Endothelial cell of umbilical vein (primary cell): ENCODE results near the gene DACT1. TPM values are rescaled to one million over a fixed set of nuclear protein-coding genes. Genes with fewer than 3 reads are reported as not detected.

Experiments
- BruUV-seq: library from RNA; stranded (reverse); fragments of 400-500 nt; replicated peaks from 2 replicates; lab custom pipeline; 2021; lab: Mats Ljungman, UMichigan
- CTCF ChIA-PET: fragments of 300-600, 350-600 bp; sonication (Branson Sonifier 250); formaldehyde crosslinking; loops from one replicate; lab custom pipeline; 2021; ENCODE audit warnings: antibody characterized with exemption, inconsistent platforms; lab: Charles Lee
- POLR2A ChIA-PET: fragments of 300-600, 350-600 bp; sonication (Branson Sonifier 250); formaldehyde crosslinking; loops from one replicate; lab custom pipeline; 2021; ENCODE audit warnings: antibody characterized with exemption, inconsistent platforms; lab: Charles Lee
- DNase-seq: peaks from one replicate; pipeline ENCODE4 v3.0.0-alpha.2; 2011; ENCODE audit warnings: low read depth, low spot score
- FAIRE-seq: peaks from 2 replicates; lab custom pipeline; 2011; peaks lifted over from hg19 to GRCh38; lab: Jason Lieb, UNC
- H2AFZ ChIP-seq: 2 replicates; pipeline ENCODE4 v1.6.0; 2012; ENCODE audit warnings: low read depth, low read length, control low read depth, inconsistent platforms
- H3K27ac ChIP-seq: 2 replicates; pipeline ENCODE4 v1.5.1; 2011; ENCODE audit warnings: low read depth, mild to moderate bottlenecking, control low read depth, low read length, moderate library complexity; ENCODE audit not compliant: insufficient read depth
- H3K27me3 ChIP-seq, 2 experiments: 2 replicates each; pipeline versions ENCODE4 v1.6.0 to v1.6.1; 2011; ENCODE audit warnings: low read length in 2 of 2, mixed read lengths in 1 of 2; ENCODE audit not compliant: control insufficient read depth in 2 of 2, insufficient read depth in 2 of 2
- H3K36me3 ChIP-seq, 2 experiments: 2 replicates in 1 of 2; 3 replicates in 1 of 2; pipeline ENCODE4 v1.5.1; 2011; ENCODE audit warnings: low read length in 2 of 2, mild to moderate bottlenecking in 1 of 2, moderate library complexity in 1 of 2; ENCODE audit not compliant: control insufficient read depth in 2 of 2, insufficient read depth in 2 of 2; ENCODE audit errors: extremely low read depth in 1 of 2
- H3K4me1 ChIP-seq: 3 replicates; pipeline ENCODE4 v1.5.1; 2011; ENCODE audit warnings: mild to moderate bottlenecking, low read length; ENCODE audit not compliant: control insufficient read depth, insufficient read depth; ENCODE audit errors: extremely low read depth
- H3K4me2 ChIP-seq: 2 replicates; pipeline ENCODE4 v1.6.1; 2011; ENCODE audit warnings: low read length, control low read depth, mixed read lengths; ENCODE audit not compliant: insufficient read depth
- H3K4me3 ChIP-seq, 3 experiments: fragments of 200-600 bp in 1 of 3; sonication (generic), shearing (Covaris generic) in 1 of 3; replicated peaks in 1 of 3; 2 replicates each; pipeline ENCODE4 v1.5.1; 2011 to 2016; ENCODE audit warnings: control low read depth in 3 of 3, low read length in 3 of 3, mild to moderate bottlenecking in 2 of 3, inconsistent platforms in 1 of 3, low read depth in 1 of 3, moderate library complexity in 1 of 3; ENCODE audit not compliant: insufficient read depth in 1 of 3
- H3K79me2 ChIP-seq: 2 replicates; pipeline ENCODE4 v1.6.0; 2012; ENCODE audit warnings: low read length, inconsistent platforms; ENCODE audit not compliant: control insufficient read depth, insufficient read depth
- H3K9ac ChIP-seq: replicated peaks from 2 replicates; pipeline ENCODE3; 2011; ENCODE audit warnings: low read length, control low read depth; ENCODE audit not compliant: insufficient read depth; ENCODE audit errors: extremely low read depth
- H3K9me1 ChIP-seq: replicated peaks from 3 replicates; pipeline ENCODE4 v1.6.0; 2011; ENCODE audit warnings: mild to moderate bottlenecking, low read length; ENCODE audit not compliant: control insufficient read depth, insufficient read depth; ENCODE audit errors: extremely low read depth
- H3K9me3 ChIP-seq: replicated peaks from 2 replicates; pipeline ENCODE4 v1.5.1; 2012; ENCODE audit warnings: low read length, inconsistent platforms; ENCODE audit not compliant: control insufficient read depth, insufficient read depth
- H4K20me1 ChIP-seq: replicated peaks from 2 replicates; pipeline ENCODE3; 2011; ENCODE audit warnings: mild to moderate bottlenecking, low read length; ENCODE audit not compliant: control insufficient read depth, insufficient read depth; ENCODE audit errors: extremely low read depth
- EZH2 ChIP-seq: IDR thresholded peaks from 2 replicates; pipeline ENCODE4 v1.6.1; 2012; ENCODE audit warnings: borderline replicate concordance, low read depth, mild to moderate bottlenecking, moderate library complexity, low read length, inconsistent platforms; ENCODE audit not compliant: severe bottlenecking
- FOS ChIP-seq: IDR thresholded peaks from 2 replicates; pipeline ENCODE4 v1.6.1; 2011; ENCODE audit warnings: mild to moderate bottlenecking, low read length, moderate library complexity, borderline replicate concordance; ENCODE audit not compliant: insufficient read depth
- GATA2 ChIP-seq: IDR thresholded peaks from 2 replicates; pipeline ENCODE4 v1.7.0; 2011; ENCODE audit warnings: low read depth, mild to moderate bottlenecking, moderate library complexity, mixed read lengths, low read length; ENCODE audit not compliant: insufficient read length, insufficient read depth
- JUN ChIP-seq: IDR thresholded peaks from 2 replicates; pipeline ENCODE4 v1.6.1; 2011; ENCODE audit warnings: borderline replicate concordance, low read depth; ENCODE audit not compliant: insufficient read length, insufficient read depth
- MYC ChIP-seq: IDR thresholded peaks from one replicate; pipeline ENCODE4 v1.6.1; 2011; ENCODE audit warnings: mild to moderate bottlenecking, low read depth, low read length
- POLR2A ChIP-seq: IDR thresholded peaks from 2 replicates; pipeline ENCODE4 v1.6.1; 2012; ENCODE audit warnings: low read depth, mild to moderate bottlenecking, control low read depth, low read length
- POLR2AphosphoS5 ChIP-seq: IDR thresholded peaks from 2 replicates; pipeline ENCODE4 v1.6.1; 2012; ENCODE audit warnings: low read depth, mild to moderate bottlenecking, control low read depth, low read length, moderate library complexity; ENCODE audit not compliant: insufficient read depth
- dilution Hi-C: fragments of 300-500 bp; cut with MboI; formaldehyde crosslinking; loops from one replicate; pipeline ENCODE4 v1.15.0; 2019; ENCODE audit warnings: low sequenced_read_pairs; ENCODE audit not compliant: extremely low pct_ligation_motif_present
- intact Hi-C: fragments of 100-400 bp; cut with micrococcal nuclease; formaldehyde crosslinking; loops from one replicate; pipeline ENCODE4 v1.10.0; 2022
- polyA plus RNA-seq, 4 experiments: library from polyadenylated mRNA; depleted of rRNA in 3 of 4; stranded (reverse) in 3 of 4; unstranded in 1 of 4; fragments of >200 nt; gene quantifications; 2 replicates each; pipeline versions ENCODE4 v1.2.1 to v1.2.3, GENCODE V29; 2011 to 2012; ENCODE audit warnings: missing spikeins in 1 of 4
- total RNA-seq: library from RNA; stranded (reverse); gene quantifications from 2 replicates; pipeline ENCODE4 v1.2.3, GENCODE V29; 2021
- TF ChIP-seq, protein P1 (sequence below), 2 donors: IDR thresholded peaks; 1 replicate in 1 of 2; 2 replicates in 1 of 2; pipeline ENCODE4 v1.5.1; 2011; ENCODE audit warnings: low read length in 2 of 2, mild to moderate bottlenecking in 2 of 2, moderate library complexity in 2 of 2, control low read depth in 1 of 2, inconsistent platforms in 1 of 2, low read depth in 1 of 2; ENCODE audit not compliant: insufficient read depth in 1 of 2; ENCODE audit errors: extremely low read depth in 1 of 2
- TF ChIP-seq, protein P2 (sequence below): IDR thresholded peaks from 2 replicates; pipeline ENCODE4 v1.6.1; 2011; ENCODE audit not compliant: insufficient read depth, insufficient read length

The DACT1 gene
- total and polyA plus RNA-seq, 2 donors (not counting 3 experiments of a cell fraction or from before 2014, with no cell fraction given), result 0.21 to 0.27 TPM

DNA sequence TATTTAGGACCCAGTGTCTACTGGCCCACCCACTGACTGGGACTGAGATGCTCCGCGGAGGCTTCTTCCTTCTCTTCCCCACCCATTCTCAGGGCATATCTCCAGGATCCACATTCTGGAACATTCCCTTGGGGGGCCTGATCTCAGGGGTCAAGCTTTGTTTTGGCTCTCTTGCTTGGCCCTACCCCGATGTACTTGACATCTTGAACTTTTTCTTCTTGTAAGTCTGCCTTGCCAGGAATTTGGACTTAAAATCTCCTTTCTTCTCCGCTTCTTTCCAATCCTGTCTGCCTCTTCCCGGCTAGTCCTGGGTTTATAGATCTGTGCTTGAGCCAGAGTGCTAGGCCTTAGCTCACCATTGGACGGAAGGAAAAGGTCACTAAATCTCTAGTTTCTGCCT lies 22.1 kb downstream of the DACT1 start:
- H3K27me3 ChIP-seq, result peaks cover 0 to 5% of the 10 kb centered on the region in 2 experiments
- no peak overlapping the region for H3K27ac ChIP-seq
- no peaks in the 10 kb centered on the region for H3K79me2 ChIP-seq
- TF ChIP-seq, protein P1, sequence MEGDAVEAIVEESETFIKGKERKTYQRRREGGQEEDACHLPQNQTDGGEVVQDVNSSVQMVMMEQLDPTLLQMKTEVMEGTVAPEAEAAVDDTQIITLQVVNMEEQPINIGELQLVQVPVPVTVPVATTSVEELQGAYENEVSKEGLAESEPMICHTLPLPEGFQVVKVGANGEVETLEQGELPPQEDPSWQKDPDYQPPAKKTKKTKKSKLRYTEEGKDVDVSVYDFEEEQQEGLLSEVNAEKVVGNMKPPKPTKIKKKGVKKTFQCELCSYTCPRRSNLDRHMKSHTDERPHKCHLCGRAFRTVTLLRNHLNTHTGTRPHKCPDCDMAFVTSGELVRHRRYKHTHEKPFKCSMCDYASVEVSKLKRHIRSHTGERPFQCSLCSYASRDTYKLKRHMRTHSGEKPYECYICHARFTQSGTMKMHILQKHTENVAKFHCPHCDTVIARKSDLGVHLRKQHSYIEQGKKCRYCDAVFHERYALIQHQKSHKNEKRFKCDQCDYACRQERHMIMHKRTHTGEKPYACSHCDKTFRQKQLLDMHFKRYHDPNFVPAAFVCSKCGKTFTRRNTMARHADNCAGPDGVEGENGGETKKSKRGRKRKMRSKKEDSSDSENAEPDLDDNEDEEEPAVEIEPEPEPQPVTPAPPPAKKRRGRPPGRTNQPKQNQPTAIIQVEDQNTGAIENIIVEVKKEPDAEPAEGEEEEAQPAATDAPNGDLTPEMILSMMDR (IDR thresholded peaks at IDR 0.05; ENCODE audit: extremely low read depth in 1 of 2, insufficient read depth in 1 of 2, low read depth in 1 of 2, low read length in 2 of 2), result no peak
- FAIRE-seq (no peak), DNase-seq (no peak)
- no peaks in the 10 kb centered on the region for H3K4me1 ChIP-seq
- H2AFZ ChIP-seq, result no peak overlapping the region
- H3K4me2 ChIP-seq, result no peak overlapping the region
- H3K9me3 ChIP-seq, result no peaks in the 10 kb centered on the region
- ChIA-PET POLR2A (no interaction called here), CTCF (no interaction called here)
- no peaks in the 10 kb centered on the region for H4K20me1 ChIP-seq
- intact Hi-C loops (no loop called here), dilution Hi-C loops (no loop called here)
- no TSS peak for BruUV-seq
- no peaks in the 10 kb centered on the region for H3K36me3 ChIP-seq
- no peak overlapping the region for H3K9ac ChIP-seq
- H3K9me1 ChIP-seq, result no peaks in the 10 kb centered on the region
- H3K4me3 ChIP-seq, result no peak overlapping the region

DNA sequence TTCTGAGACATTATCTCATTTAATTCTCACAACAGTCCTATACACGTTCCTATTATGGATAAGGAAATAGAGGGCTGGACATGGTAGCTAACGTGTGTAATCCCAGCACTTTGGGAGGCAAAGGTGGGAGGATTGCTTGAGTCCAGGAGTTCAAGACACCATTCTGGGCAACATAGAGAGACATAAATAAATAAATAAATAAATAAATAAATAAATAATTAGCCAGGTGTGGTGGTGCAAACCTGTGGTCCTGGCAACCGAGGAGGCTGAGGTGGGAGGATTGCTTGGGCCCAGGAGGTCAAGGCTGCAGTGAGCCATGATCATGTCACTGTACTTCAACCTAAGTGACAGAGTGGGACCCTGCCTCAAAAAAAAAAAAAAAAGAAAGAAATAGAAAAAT lies 22.6 kb downstream of the DACT1 start:
- POLR2A ChIA-PET, result no interaction called here
- no peak overlapping the region for H3K27ac ChIP-seq
- no peaks in the 10 kb centered on the region for H3K4me1 ChIP-seq
- no peak overlapping the region for H3K9ac ChIP-seq
- H3K27me3 ChIP-seq, result peaks cover 0 to 5% of the 10 kb centered on the region in 2 experiments
- H3K36me3 ChIP-seq, result no peaks in the 10 kb centered on the region
- CTCF ChIA-PET, result no interaction called here
- dilution Hi-C loops (no loop called here), intact Hi-C loops (no loop called here)
- H3K9me1 ChIP-seq, result no peaks in the 10 kb centered on the region
- H3K79me2 ChIP-seq, result no peaks in the 10 kb centered on the region
- H2AFZ ChIP-seq, result no peak overlapping the region
- H3K4me2 ChIP-seq, result no peak overlapping the region
- DNase-seq (no peak), FAIRE-seq (no peak)
- no peak overlapping the region for H3K4me3 ChIP-seq
- no peaks in the 10 kb centered on the region for H3K9me3 ChIP-seq
- BruUV-seq, result no TSS peak
- no peaks in the 10 kb centered on the region for H4K20me1 ChIP-seq
- TF ChIP-seq JUN, result no peak
- no peak for TF ChIP-seq EZH2
- TF ChIP-seq, protein P2, sequence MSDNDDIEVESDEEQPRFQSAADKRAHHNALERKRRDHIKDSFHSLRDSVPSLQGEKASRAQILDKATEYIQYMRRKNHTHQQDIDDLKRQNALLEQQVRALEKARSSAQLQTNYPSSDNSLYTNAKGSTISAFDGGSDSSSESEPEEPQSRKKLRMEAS, result no peak
- no peak for TF ChIP-seq POLR2A
- TF ChIP-seq FOS, result no peak
- TF ChIP-seq POLR2AphosphoS5, result no peak
- TF ChIP-seq, protein P1 (IDR thresholded peaks at IDR 0.05; ENCODE audit: extremely low read depth in 1 of 2, insufficient read depth in 1 of 2, low read depth in 1 of 2, low read length in 2 of 2), result no peak
- TF ChIP-seq GATA2, result no peak
- no peak for TF ChIP-seq MYC
